ENCODE data around the gene STK25. TPM values are rescaled to one million over a fixed set of nuclear protein-coding genes. Genes with fewer than 3 reads are reported as not detected.

Gene STK25
- total and polyA plus RNA-seq, 10 of the 15 experiments (the other 5 are each of a cell fraction or from before 2014, with no cell fraction given): 6.0 to 154 (median 89.3) TPM

- peak overlapping the region; percentile 66; the same call in 1 of the 2 replicates for H3K4me3 ChIP-seq
- CTCF ChIA-PET: no interaction called here
- WGBS (ENCODE audit: insufficient coverage, insufficient replicate concordance, low lambda C conversion rate, missing lambda C conversion rate): 50% methylated on average over 21 of the region's 24 CpGs
Measured at GRCh38 chr2:241509155-241509784, 886 bp upstream of the STK25 start.

More at GRCh38 chr2:241509155-241509784, 886 bp upstream of the STK25 start:
- POLR2A ChIA-PET: interaction anchor here (0.5 kb wide), 1 partner anchor 107 kb away, joined by 3 read pairs; no protein-coding TSS in a partner anchor
- peaks cover 31% of the 10 kb centered on the region for H3K79me2 ChIP-seq (ENCODE audit: control insufficient read depth, insufficient read depth, low read length)
- peak overlapping the region; percentile 64 for H3K27ac ChIP-seq (ENCODE audit: control insufficient read depth, insufficient read depth)
- peak overlapping the region; percentile 87 for H2AFZ ChIP-seq (ENCODE audit: control insufficient read depth, low read depth, low read length)
- BruUV-seq (replicated peaks): TSS peak; percentile 72
- peak overlapping the region; percentile 70 for H3K4me2 ChIP-seq (ENCODE audit: control insufficient read depth, insufficient read depth)
- SMC1A ChIA-PET (ENCODE audit: uncharacterized antibody, unreplicated experiment): no interaction called here
- intact Hi-C loops (cut with micrococcal nuclease; ENCODE audit: unreplicated experiment): loop anchor here (2.0 to 5.0 kb wide), 3 partner anchors 103 to 372 kb away; partner anchors contain the start of gene FARP2
- no peaks in the 10 kb centered on the region; a peak in 1 of 4 replicates for H3K36me3 ChIP-seq (ENCODE audit: control insufficient read depth in 2 of 2, insufficient read depth in 2 of 2, low read length in 1 of 2)
- DNase-seq (ENCODE audit: low read depth, low spot score) (no peak), ATAC-seq (no peak), FAIRE-seq (no peak)
- H3K4me1 ChIP-seq (ENCODE audit: control insufficient read depth, insufficient read depth, low read length): peaks cover 16% of the 10 kb centered on the region
- TF ChIP-seq RB1 (IDR thresholded peaks at IDR 0.05; ENCODE audit: borderline replicate concordance): no peak
- no peak for TF ChIP-seq HCFC1 (IDR thresholded peaks at IDR 0.05; ENCODE audit: low read length)
- TF ChIP-seq CREB1 (IDR thresholded peaks at IDR 0.05; ENCODE audit: low read depth): no peak
- no peak for TF ChIP-seq ATF3 (IDR thresholded peaks at IDR 0.05; ENCODE audit: borderline replicate concordance, extremely low read depth, low read depth, low read length)
- no peak for TF ChIP-seq PKNOX1 (IDR thresholded peaks at IDR 0.05)
- TF ChIP-seq MEF2A (IDR thresholded peaks at IDR 0.05; ENCODE audit: insufficient read depth, low read depth, low read length): no peak
- TF ChIP-seq E4F1 (IDR thresholded peaks at IDR 0.05; ENCODE audit: borderline replicate concordance, partially characterized antibody): no peak
- H3K9me3 ChIP-seq (replicated peaks; ENCODE audit: control insufficient read depth, insufficient read depth, low read length): no peaks in the 10 kb centered on the region
- H4K20me1 ChIP-seq (ENCODE audit: control insufficient read depth, insufficient read depth): peaks cover 2% of the 10 kb centered on the region; the same call in 1 of the 2 replicates
- RAD21 ChIA-PET (ENCODE audit: unreplicated experiment): no interaction called here
- H3K27me3 ChIP-seq (replicated peaks in 1 of 2; ENCODE audit: control insufficient read depth in 2 of 2, insufficient read depth in 2 of 2, low read length in 1 of 2): no peaks in the 10 kb centered on the region
- in situ Hi-C loops (cut with MboI): no loop called here
- H3K9ac ChIP-seq (ENCODE audit: control insufficient read depth, insufficient read depth, low read length): peak overlapping the region; percentile 36
